Gastrocnemius medialis (tissue), 4 donors: ENCODE data around the gene FRY.

ENCODE experiments used
- CTCF ChIP-seq, 5 experiments: fragments of 450-650 bp in 3 of 5; fragments of 200-600 bp in 2 of 5; sonication (generic) in 2 of 5; IDR thresholded peaks in 4 of 5; conservative IDR thresholded peaks in 1 of 5; 1 replicate in 4 of 5; 2 replicates in 1 of 5; pipeline ENCODE4 v1.5.1; 2016 to 2019; ENCODE audit warnings: antibody characterized with exemption in 5 of 5, mild to moderate bottlenecking in 3 of 5, moderate library complexity in 3 of 5
- POLR2A ChIP-seq, 2 donors: fragments of 450-650 bp; IDR thresholded peaks; one replicate each; pipeline ENCODE4 v1.6.1; 2017; ENCODE audit warnings: antibody characterized with exemption in 2 of 2, mild to moderate bottlenecking in 2 of 2, moderate library complexity in 2 of 2

- TF ChIP-seq CTCF (IDR thresholded peaks at IDR 0.05 in 4 of 5, conservative IDR thresholded peaks at IDR 0.05 in 1 of 5): no peak
- TF ChIP-seq POLR2A (IDR thresholded peaks at IDR 0.05): no peak
Observed at GRCh38 chr13:32105653-32106313, 74.2 kb downstream of the FRY start.
